Lung (tissue), 12 donors: ENCODE measurements around the gene ZER1. TPM values are rescaled to one million over a fixed set of nuclear protein-coding genes. Genes with fewer than 3 reads are reported as not detected.

ENCODE experiments used
- ATAC-seq: fragments of 200-7000 bp; cut with Tn5 transposase; one replicate; pipeline ENCODE4 v1.9.1; 2020; ENCODE audit warnings: moderate number of reproducible peaks; ENCODE audit not compliant: insufficient read depth, low FRiP score
- DNase-seq, 3 donors: peaks; one replicate each; pipeline ENCODE4 v3.0.0-alpha.2; 2013 to 2017
- H3K27ac ChIP-seq, 2 donors: one replicate each; pipeline ENCODE4 v1.5.1; 2013; ENCODE audit warnings: mild to moderate bottlenecking in 2 of 2, moderate library complexity in 2 of 2, control low read depth in 1 of 2, inconsistent platforms in 1 of 2, low read depth in 1 of 2, low read length in 1 of 2
- H3K27me3 ChIP-seq, 3 donors: one replicate each; pipeline ENCODE4 v1.5.1; 2013; ENCODE audit warnings: low read length in 2 of 3; ENCODE audit not compliant: control insufficient read depth in 3 of 3, insufficient read depth in 3 of 3
- H3K36me3 ChIP-seq, 4 donors: one replicate each; pipeline ENCODE4 v1.5.1; 2013; ENCODE audit warnings: low read length in 4 of 4, mild to moderate bottlenecking in 1 of 4, moderate library complexity in 1 of 4; ENCODE audit not compliant: control insufficient read depth in 4 of 4, insufficient read depth in 4 of 4
- H3K4me1 ChIP-seq, 5 donors: one replicate each; pipeline ENCODE4 v1.5.1; 2013; ENCODE audit warnings: low read length in 5 of 5, mild to moderate bottlenecking in 2 of 5, moderate library complexity in 1 of 5; ENCODE audit not compliant: control insufficient read depth in 5 of 5, insufficient read depth in 5 of 5
- H3K4me3 ChIP-seq: one replicate; pipeline ENCODE4 v1.5.1; 2013; ENCODE audit warnings: mild to moderate bottlenecking, control low read depth, moderate library complexity
- H3K9ac ChIP-seq, 2 donors: one replicate each; pipeline ENCODE4 v1.5.1; 2013; ENCODE audit warnings: low read length in 2 of 2, control low read depth in 1 of 2; ENCODE audit not compliant: insufficient read depth in 1 of 2
- H3K9me3 ChIP-seq, 4 donors: one replicate each; pipeline ENCODE4 v1.5.1; 2013; ENCODE audit warnings: low read length in 3 of 4, mild to moderate bottlenecking in 1 of 4, moderate library complexity in 1 of 4; ENCODE audit not compliant: control insufficient read depth in 4 of 4, insufficient read depth in 3 of 4
- WGBS, 2 donors: extraction: QIAGEN DNeasy Blood & Tissue Kit; methylation state at CpG; one replicate each; pipeline ENCODE4 v1.1.7; 2013; 5-methylcytosine and 5-hydroxymethylcytosine counted together
- polyA plus RNA-seq, 2 donors: library from polyadenylated mRNA; stranded (reverse); fragments of 200-250 nt; gene quantifications; one replicate each; pipeline ENCODE4 v1.2.1, GENCODE V29; 2013
- total RNA-seq, 2 donors: library from RNA; depleted of rRNA in 1 of 2; stranded (reverse); fragments of >200 nt in 1 of 2; gene quantifications; one replicate each; pipeline ENCODE4 v1.2.1, GENCODE V29; 2014 to 2021
- TF ChIP-seq, protein P1 (sequence below): IDR thresholded peaks from 2 replicates; pipeline ENCODE4 v1.5.1; 2012; ENCODE audit warnings: mild to moderate bottlenecking; ENCODE audit errors: control extremely low read depth, extremely low read depth
- donor health status: control.
- donor health status: control.
- donor health status: Bipolar disorder and iron deficiency.
- donor health status: healthy.
- donor health status: DM: yes; HTN: yes; CAD: no.

Gene ZER1
- total and polyA plus RNA-seq, 4 donors, result 17.6 to 39.0 (median 28.4) TPM

DNA sequence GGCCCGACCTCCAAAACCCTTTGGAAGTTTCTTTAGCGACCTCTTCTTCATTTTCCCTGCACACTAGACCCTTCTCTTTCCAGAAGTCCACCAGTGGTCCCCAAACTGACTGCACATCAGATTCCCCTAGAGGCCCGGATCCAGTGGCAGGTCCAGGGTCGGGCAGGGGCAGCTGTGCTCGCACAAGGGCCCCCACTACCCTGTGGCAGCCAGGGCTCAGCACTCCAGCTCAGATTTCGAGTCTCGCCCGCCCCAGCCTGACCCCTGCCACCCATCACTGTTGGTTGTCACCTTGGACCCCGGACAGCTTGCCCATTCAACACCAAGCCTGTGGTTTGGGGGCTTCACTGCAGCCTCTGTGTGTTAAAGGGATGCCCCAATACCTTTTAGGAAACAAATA lies 40.0 kb downstream of the ZER1 start:
- ATAC-seq (no peak), DNase-seq (no peak)
- H3K4me3 ChIP-seq, result no peak overlapping the region
- TF ChIP-seq, protein P1, sequence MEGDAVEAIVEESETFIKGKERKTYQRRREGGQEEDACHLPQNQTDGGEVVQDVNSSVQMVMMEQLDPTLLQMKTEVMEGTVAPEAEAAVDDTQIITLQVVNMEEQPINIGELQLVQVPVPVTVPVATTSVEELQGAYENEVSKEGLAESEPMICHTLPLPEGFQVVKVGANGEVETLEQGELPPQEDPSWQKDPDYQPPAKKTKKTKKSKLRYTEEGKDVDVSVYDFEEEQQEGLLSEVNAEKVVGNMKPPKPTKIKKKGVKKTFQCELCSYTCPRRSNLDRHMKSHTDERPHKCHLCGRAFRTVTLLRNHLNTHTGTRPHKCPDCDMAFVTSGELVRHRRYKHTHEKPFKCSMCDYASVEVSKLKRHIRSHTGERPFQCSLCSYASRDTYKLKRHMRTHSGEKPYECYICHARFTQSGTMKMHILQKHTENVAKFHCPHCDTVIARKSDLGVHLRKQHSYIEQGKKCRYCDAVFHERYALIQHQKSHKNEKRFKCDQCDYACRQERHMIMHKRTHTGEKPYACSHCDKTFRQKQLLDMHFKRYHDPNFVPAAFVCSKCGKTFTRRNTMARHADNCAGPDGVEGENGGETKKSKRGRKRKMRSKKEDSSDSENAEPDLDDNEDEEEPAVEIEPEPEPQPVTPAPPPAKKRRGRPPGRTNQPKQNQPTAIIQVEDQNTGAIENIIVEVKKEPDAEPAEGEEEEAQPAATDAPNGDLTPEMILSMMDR, result no peak
- H3K4me1 ChIP-seq, result no peaks in the 10 kb centered on the region
- H3K36me3 ChIP-seq, result peaks cover 0 to 27% (median 7%) of the 10 kb centered on the region in 4 donors
- H3K27ac ChIP-seq, result no peak overlapping the region
- H3K9ac ChIP-seq, result no peak overlapping the region
- WGBS, 2 donors, result 82 to 89% methylated on average over 9 of the region's 9 CpGs
- H3K27me3 ChIP-seq, result no peaks in the 10 kb centered on the region
- H3K9me3 ChIP-seq, result no peaks in the 10 kb centered on the region

DNA sequence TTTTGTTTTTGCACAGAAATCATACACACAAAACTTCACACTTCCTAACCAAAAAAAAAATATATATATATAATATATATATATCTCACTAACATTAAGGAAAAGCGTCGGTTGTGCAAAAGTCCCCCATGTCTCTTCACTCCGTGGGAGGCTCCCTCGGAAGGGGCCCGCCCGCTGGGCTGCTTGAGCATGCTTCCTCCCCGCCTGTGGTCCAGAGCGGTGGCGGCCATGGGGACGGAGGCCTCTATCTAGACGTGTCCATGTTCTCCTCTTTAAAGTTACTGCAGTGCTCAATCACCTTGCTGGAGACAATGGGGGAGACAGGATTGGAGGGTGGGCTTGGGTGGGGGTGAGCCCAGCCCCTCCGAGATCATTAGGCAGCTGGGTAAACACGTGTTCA lies 40.6 kb downstream of the ZER1 start:
- ATAC-seq (no peak), DNase-seq (no peak)
- Histone ChIP-seq H3K36me3 (peaks cover 0 to 27% (median 7%) of the 10 kb centered on the region in 4 donors), H3K4me1 (no peaks in the 10 kb centered on the region), H3K9me3 (no peaks in the 10 kb centered on the region), H3K27ac (no peak overlapping the region), H3K27me3 (no peaks in the 10 kb centered on the region), H3K9ac (no peak overlapping the region), H3K4me3 (no peak overlapping the region)
- 90% methylated on average over 13 of the region's 13 CpGs for WGBS, 2 donors
- TF ChIP-seq, protein P1, result no peak

DNA sequence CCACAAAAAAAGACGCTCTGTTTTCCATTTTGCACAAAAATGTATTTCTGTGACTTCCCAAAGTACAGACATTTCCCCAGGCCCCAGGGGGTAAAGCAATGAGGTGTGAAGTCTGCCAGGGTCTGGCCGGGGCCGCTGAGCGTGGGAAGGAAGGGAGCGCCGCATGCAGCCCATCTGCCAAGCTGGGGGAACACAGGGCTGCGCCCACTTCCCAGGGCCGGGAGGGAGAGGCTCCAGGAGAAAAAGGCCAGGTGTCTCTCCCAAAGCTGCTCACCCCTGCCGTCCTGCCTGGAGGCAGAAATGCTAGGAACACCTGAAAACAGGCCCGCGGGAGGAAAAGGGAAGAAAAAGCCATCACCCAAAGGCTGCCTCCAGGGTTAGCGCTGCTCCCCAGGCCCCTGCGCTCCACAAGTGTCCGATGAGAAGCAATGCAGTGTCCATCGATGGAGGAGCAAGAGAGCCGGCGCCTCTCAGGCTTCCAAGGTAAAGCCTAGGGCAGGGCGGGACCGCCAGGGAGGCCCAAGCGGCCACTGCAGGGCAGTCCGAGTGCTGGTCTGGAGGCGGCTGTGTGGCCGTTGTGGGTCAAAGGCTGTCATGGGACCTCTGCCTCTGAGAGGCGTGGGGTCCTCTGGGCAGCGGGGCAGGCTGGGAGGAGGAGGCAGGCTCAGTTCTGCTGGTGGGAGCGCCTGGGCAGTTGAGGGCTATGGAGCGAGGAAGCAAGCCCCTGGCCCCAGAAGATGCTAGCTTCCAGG lies 41.8 kb downstream of the ZER1 start:
- no peaks in the 10 kb centered on the region for H3K27me3 ChIP-seq
- TF ChIP-seq, protein P1, result no peak
- no peaks in the 10 kb centered on the region for H3K9me3 ChIP-seq
- ATAC-seq, result no peak
- no peak overlapping the region for H3K9ac ChIP-seq
- peaks cover 0 to 23% (median 4%) of the 10 kb centered on the region in 4 donors for H3K36me3 ChIP-seq
- H3K27ac ChIP-seq, result no peak overlapping the region
- H3K4me3 ChIP-seq, result no peak overlapping the region
- no peaks in the 10 kb centered on the region for H3K4me1 ChIP-seq
- WGBS, 2 donors, result 90 to 95% methylated on average over 27 of the region's 27 CpGs
- DNase-seq, result no peak
